Activated CD8-positive, alpha-beta memory T cell treated with anti-CD3 and anti-CD28 coated beads, Interleukin-2, amount 10 ng/mL, durations not matched to agents 7 days and 5 days (primary cell): Measurements from ENCODE around the gene OR2T11. TPM values are rescaled to one million over a fixed set of nuclear protein-coding genes. Genes with fewer than 3 reads are reported as not detected.
"Not testable (repeated sequence)": the region's sequence is repeated elsewhere in the genome, so short reads cannot be mapped to it uniquely, and the experiment has no call there.

Experiments used
- ATAC-seq: fragments of 150-1000 bp; cut with Tn5 transposase; one replicate; pipeline ENCODE4 v1.10.0; 2021; ENCODE audit warnings: moderate library complexity
- CTCF ChIA-PET: fragments of 350-600 bp; sonication (Branson Sonifier 250); formaldehyde crosslinking; loops from one replicate; lab custom pipeline; 2021; ENCODE audit warnings: antibody characterized with exemption; lab: Charles Lee
- DNase-seq: peaks from one replicate; pipeline ENCODE4 v3.0.0-alpha.2; 2020
- H3K27ac Mint-ChIP-seq: one replicate; pipeline ENCODE4 v1.8.0; 2021; ENCODE audit warnings: mild to moderate bottlenecking, mixed read lengths
- H3K27me3 Mint-ChIP-seq: one replicate; pipeline ENCODE4 v1.8.0; 2021; ENCODE audit warnings: mixed read lengths
- H3K36me3 Mint-ChIP-seq: one replicate; pipeline ENCODE4 v1.8.0; 2021; ENCODE audit warnings: mild to moderate bottlenecking, mixed read lengths
- H3K4me1 Mint-ChIP-seq: one replicate; pipeline ENCODE4 v1.8.0; 2021; ENCODE audit warnings: mixed read lengths
- H3K4me3 Mint-ChIP-seq: one replicate; pipeline ENCODE4 v1.8.0; 2021; ENCODE audit warnings: mild to moderate bottlenecking, moderate library complexity, mixed read lengths
- H3K9me3 Mint-ChIP-seq: one replicate; pipeline ENCODE4 v1.8.0; 2022; ENCODE audit warnings: low read depth, mixed read lengths
- total RNA-seq, 2 experiments: library from RNA; stranded (reverse); gene quantifications; one replicate each; pipeline ENCODE4 v1.2.3, GENCODE V29; 2021

OR2T11 gene
- total RNA-seq = not detected

- H3K36me3 Mint-ChIP-seq, DNase-seq, H3K4me1 Mint-ChIP-seq, CTCF ChIA-PET, H3K4me3 Mint-ChIP-seq, H3K9me3 Mint-ChIP-seq, H3K27ac Mint-ChIP-seq, H3K27me3 Mint-ChIP-seq, ATAC-seq: not testable (repeated sequence)
These were observed at the start of gene OR2T11 for GRCh38 chr1:248634991-248635390. TSS of gene OR2T11 (minus strand) at chr1:248635091. CDS start at chr1:248627128, 7,963 bp downstream.

GRCh38 chr1:248681651-248682050 is 46.8 kb upstream of the OR2T11 start:
- no peak overlapping the region for H3K4me3 Mint-ChIP-seq

GRCh38 chr1:248670003-248670402 is 35.1 kb upstream of the OR2T11 start:
- Mint-ChIP-seq H3K9me3 (peaks cover 5% of the 10 kb centered on the region), H3K27ac (no peak overlapping the region), H3K36me3 (no peaks in the 10 kb centered on the region), H3K4me1 (no peaks in the 10 kb centered on the region), H3K27me3 (no peaks in the 10 kb centered on the region), H3K4me3 (no peak overlapping the region)
- DNase-seq (no peak), ATAC-seq (no peak)
- CTCF ChIA-PET = no interaction called here

More at GRCh38 chr1:248681651-248682050, 46.8 kb upstream of the OR2T11 start:
- H3K9me3 Mint-ChIP-seq = no peaks in the 10 kb centered on the region
- ATAC-seq = no peak
- peaks cover 7% of the 10 kb centered on the region for H3K27me3 Mint-ChIP-seq
- H3K36me3 Mint-ChIP-seq = no peaks in the 10 kb centered on the region
- no peak overlapping the region for H3K27ac Mint-ChIP-seq
- no peaks in the 10 kb centered on the region for H3K4me1 Mint-ChIP-seq
- CTCF ChIA-PET = no interaction called here
- no peak for DNase-seq

GRCh38 chr1:248663453-248664328 is 28.8 kb upstream of the OR2T11 start:
- H3K27ac Mint-ChIP-seq, CTCF ChIA-PET, H3K4me1 Mint-ChIP-seq, H3K4me3 Mint-ChIP-seq, H3K27me3 Mint-ChIP-seq, DNase-seq, ATAC-seq, H3K36me3 Mint-ChIP-seq, H3K9me3 Mint-ChIP-seq: not testable (repeated sequence)

GRCh38 chr1:248656797-248657196 is 21.9 kb upstream of the OR2T11 start:
- H3K36me3 Mint-ChIP-seq, H3K4me3 Mint-ChIP-seq, CTCF ChIA-PET, H3K27me3 Mint-ChIP-seq, H3K4me1 Mint-ChIP-seq, ATAC-seq, H3K27ac Mint-ChIP-seq, H3K9me3 Mint-ChIP-seq, DNase-seq: not testable (repeated sequence)

- CTCF ChIA-PET, ATAC-seq, H3K27ac Mint-ChIP-seq, H3K36me3 Mint-ChIP-seq, DNase-seq, H3K9me3 Mint-ChIP-seq, H3K4me3 Mint-ChIP-seq, H3K27me3 Mint-ChIP-seq, H3K4me1 Mint-ChIP-seq: not testable (repeated sequence)
These were observed 20.5 kb upstream of the OR2T11 start, which contains the start of gene OR2T27 for GRCh38 chr1:248655354-248655753. TSS of gene OR2T27 (minus strand) at chr1:248655528. CDS start at chr1:248650884, 4,644 bp downstream.

GRCh38 chr1:248648770-248649536 is 14.1 kb upstream of the OR2T11 start:
- not testable (repeated sequence) for H3K36me3 Mint-ChIP-seq, H3K27me3 Mint-ChIP-seq

GRCh38 chr1:248645178-248645577 is 10.3 kb upstream of the OR2T11 start, which contains the start of gene OR2T35:
TSS of gene OR2T35 (minus strand) at chr1:248645278. CDS start at chr1:248639258, 6,020 bp downstream.
- H3K9me3 Mint-ChIP-seq, H3K27me3 Mint-ChIP-seq, H3K4me1 Mint-ChIP-seq, ATAC-seq, DNase-seq, H3K4me3 Mint-ChIP-seq, H3K27ac Mint-ChIP-seq, H3K36me3 Mint-ChIP-seq, CTCF ChIA-PET: not testable (repeated sequence)

More at GRCh38 chr1:248648770-248649536, 14.1 kb upstream of the OR2T11 start:
- DNase-seq, H3K9me3 Mint-ChIP-seq, CTCF ChIA-PET, ATAC-seq, H3K27ac Mint-ChIP-seq, H3K4me1 Mint-ChIP-seq, H3K4me3 Mint-ChIP-seq: not testable (repeated sequence)

GRCh38 chr1:248642971-248643651 is 8.2 kb upstream of the OR2T11 start:
- H3K4me3 Mint-ChIP-seq, H3K4me1 Mint-ChIP-seq, H3K9me3 Mint-ChIP-seq, DNase-seq, CTCF ChIA-PET, H3K27ac Mint-ChIP-seq, H3K27me3 Mint-ChIP-seq, ATAC-seq, H3K36me3 Mint-ChIP-seq: not testable (repeated sequence)

GRCh38 chr1:248641583-248641982 is 6.7 kb upstream of the OR2T11 start:
- H3K4me1 Mint-ChIP-seq, H3K27ac Mint-ChIP-seq, H3K27me3 Mint-ChIP-seq, CTCF ChIA-PET, ATAC-seq, H3K4me3 Mint-ChIP-seq, H3K9me3 Mint-ChIP-seq, DNase-seq, H3K36me3 Mint-ChIP-seq: not testable (repeated sequence)

- H3K27ac Mint-ChIP-seq, H3K9me3 Mint-ChIP-seq, H3K27me3 Mint-ChIP-seq, DNase-seq, ATAC-seq, H3K4me1 Mint-ChIP-seq, H3K36me3 Mint-ChIP-seq, H3K4me3 Mint-ChIP-seq, CTCF ChIA-PET: not testable (repeated sequence)
These were observed 6.0 kb upstream of the OR2T11 start for GRCh38 chr1:248640906-248641305.

- DNase-seq, H3K27ac Mint-ChIP-seq, H3K4me1 Mint-ChIP-seq, H3K9me3 Mint-ChIP-seq, H3K4me3 Mint-ChIP-seq, H3K27me3 Mint-ChIP-seq, H3K36me3 Mint-ChIP-seq, CTCF ChIA-PET, ATAC-seq: not testable (repeated sequence)
These were observed 4.8 kb upstream of the OR2T11 start for GRCh38 chr1:248639652-248640051.

- H3K9me3 Mint-ChIP-seq, DNase-seq, CTCF ChIA-PET, ATAC-seq, H3K4me1 Mint-ChIP-seq, H3K27ac Mint-ChIP-seq, H3K36me3 Mint-ChIP-seq, H3K4me3 Mint-ChIP-seq, H3K27me3 Mint-ChIP-seq: not testable (repeated sequence)
These were observed 1.7 kb upstream of the OR2T11 start for GRCh38 chr1:248636612-248637011.
